HG03571 (cell line): ENCODE measurements around the gene NCK2.

ENCODE experiments used
- ATAC-seq: cut with Tn5 transposase; IDR thresholded peaks from one replicate; pipeline ENCODE4 v1.9.1; 2021; ENCODE audit not compliant: unreplicated experiment

NCK2 gene

DNA sequence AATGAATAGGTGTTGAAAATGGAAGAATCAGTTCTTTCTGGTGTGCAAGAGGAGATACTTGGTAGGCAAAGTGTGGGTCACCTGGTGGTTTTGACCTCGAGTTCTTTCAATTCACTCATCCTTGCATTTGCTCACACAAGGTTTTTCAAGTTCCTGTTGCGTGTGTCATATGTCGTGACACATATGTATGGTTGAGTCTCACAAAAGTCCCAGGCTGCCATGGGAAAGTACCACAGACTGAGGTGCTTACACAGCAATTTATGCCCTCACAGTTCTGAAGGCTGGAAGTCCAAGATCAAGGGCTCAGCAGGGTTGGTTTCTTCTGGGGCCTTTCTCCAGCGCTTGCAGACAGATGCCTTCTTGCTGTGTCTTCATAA, 64.4 kb downstream of the NCK2 start:
- ATAC-seq = peak; percentile 42

DNA sequence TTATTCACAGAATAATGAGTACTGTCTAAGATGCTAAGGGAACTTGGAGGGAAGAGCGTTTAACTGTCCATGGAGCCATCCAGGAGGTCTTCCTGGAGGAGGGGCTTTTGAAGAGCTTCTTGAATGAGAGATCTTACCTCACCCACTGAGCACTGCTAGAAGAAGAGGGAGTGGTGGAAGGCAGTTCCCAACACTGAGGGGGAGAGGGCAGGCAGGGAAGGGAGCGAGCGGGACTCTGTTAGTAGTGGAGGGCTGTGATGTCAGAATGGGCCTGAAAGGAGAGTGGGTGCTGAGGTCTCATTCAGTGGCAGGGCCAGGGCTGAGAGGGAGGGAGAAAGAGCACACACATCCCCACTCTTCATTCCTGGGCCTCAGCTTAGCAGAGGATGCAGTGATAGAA, 65.0 kb downstream of the NCK2 start:
- ATAC-seq = no peak

DNA sequence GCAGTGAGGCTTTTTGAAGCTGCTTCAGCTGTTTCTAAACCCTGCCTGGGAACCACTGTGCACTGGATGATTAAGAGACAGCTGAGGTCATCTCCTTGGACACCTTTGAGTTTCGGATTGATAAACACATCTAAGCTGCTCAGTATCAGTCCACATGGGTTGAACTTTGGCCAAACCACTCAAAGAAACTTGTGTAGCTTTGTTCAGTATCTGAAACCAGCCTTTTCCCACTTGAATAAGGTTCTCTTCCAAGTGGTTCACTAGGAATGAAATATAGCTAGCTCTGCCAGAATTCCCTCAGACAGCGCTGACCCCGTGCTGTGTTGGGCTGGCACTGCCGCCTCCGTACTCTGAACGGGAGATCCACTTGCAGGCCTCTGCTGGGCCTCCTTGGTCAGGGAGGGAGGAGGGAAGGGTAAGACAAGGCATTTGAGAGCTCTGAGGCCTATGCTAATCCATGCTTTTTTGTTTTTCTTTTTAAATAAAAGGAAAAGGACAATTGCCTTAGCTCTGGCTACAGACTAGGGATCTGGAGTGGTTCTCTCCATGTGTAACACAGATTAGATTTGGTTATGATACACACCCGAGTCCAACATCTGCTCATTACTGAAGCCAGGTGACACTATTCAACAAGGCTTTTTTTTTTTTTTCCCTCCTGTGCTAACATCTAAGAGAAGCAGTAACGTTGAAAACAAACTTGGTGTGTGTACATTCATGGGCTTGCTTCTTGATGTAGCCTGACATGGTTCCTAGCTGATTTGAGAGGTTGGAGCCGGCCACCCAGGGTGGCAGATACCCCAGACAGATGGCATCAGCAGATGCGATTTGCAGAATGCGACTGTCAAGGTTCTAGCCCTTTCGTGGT, 67.7 kb downstream of the NCK2 start:
- peak; percentile 86 for ATAC-seq

DNA sequence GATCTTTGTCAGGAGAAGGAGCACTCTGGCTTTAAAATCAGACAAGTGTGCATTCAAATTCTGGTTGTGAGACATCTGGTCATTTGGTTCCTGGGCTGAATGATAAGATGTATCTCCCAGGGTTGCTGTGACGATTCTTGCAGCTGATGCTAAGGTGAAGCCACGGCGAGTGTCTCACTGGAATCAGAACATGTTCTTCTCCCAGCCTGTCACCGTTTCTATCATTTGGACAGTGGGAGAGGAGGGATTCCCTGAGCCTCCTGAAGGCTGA, 68.3 kb downstream of the NCK2 start:
- ATAC-seq = no peak

DNA sequence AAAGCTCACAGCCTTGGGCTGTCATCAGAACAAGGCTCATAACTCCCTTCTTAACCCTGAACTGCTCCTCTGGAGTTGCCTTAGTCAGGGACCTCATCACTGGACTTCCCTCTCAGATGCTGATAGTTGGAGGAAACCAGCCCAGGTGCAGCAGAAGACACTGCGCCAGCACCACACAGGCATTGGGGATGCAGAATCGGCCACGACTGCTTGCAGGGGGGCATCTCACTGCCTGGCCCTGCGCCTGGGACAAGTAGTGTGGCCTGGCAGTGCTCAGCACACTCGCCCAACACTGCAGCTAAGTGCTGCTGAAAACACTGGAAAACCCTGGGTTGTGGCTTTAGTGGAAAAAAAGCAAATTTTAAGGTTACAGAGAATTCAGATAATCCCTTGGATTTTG, 68.7 kb downstream of the NCK2 start:
- no peak for ATAC-seq

DNA sequence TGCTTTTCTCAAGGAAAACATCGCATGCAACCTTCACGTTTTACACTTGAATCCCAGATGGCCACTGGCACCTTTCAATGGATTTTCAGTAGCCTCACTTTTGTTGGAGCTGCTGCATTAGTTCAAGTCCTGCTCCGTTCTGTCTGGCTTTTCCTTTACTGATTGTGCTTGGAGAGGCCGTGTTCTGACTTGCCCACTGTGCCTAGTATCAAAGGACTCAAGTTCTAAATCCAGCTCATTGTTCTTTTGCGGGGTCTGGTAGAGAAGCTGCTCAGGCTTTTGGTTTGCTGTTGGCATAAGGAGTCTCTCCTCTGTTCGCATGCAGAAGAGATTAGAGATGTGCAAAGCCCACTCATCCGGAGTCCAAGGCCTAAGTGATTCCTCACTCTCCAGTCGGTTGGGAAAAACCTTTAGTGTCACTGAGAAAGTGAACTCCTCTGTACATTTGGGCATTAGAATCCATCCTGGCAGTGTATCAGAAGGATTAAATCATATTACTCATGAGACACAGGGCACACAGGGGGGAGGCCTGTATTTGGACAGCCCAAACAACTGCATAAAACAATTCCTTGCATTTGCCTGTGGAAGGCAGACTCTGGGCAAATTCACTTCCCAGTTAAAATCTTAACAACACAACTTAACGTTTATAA, 69.7 kb downstream of the NCK2 start:
- ATAC-seq = no peak

DNA sequence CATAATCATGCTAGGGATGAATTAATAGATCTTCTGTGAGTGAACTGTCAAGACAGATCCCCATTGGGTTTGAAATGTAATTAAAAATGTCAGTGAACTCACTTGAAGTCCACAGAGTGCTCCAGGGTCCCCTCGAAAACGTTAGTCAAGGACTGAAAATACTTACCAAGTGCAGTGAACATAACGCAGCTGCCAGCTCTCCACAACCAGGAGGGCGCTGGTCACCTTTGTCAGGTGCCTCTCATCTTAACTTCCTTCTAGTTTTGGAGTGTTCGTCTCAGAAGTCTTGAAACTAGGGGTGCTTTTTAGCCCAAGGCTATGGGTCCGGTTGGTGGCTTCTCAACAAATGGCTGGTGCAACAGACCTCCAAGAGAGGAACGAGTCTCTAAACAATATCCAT, 70.7 kb downstream of the NCK2 start:
- ATAC-seq = no peak

DNA sequence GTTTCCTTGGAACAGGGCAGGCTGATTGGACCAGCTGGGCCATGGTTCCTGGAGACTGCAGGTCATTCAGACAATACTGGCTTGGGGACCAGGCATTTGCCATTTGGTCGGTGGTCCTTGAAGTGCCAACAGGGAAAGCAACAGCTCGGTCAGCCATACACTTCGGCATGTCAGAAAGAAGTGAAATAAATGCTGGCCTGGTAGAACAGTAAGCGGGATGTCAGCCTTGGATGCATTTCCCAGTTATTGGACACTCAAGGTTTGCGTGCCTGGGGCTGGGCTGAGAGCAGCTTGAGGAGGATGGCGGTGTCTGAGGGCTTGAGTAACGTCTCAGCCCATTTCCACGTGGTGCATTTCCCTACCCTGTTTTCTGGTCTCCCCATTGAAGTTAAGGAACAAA, 75.4 kb downstream of the NCK2 start:
- ATAC-seq = no peak

DNA sequence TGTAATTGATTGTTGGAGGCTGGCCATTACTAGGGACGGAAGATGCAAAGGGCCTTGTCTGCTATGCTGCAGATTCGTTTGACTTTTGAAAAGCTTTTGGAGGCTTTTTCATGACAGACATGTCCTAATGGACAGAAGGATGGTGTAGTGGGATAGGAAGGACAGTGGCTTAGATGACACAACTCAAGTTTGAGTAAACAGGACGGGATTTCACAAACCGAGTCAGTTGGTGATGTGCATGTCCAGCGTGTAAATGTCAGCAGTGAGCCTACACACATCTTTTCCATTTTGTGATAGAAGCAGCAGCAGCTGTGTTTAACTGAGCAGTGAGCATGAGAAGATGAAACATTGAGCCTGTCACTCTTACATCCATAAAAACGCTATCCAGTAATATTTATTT, 76.0 kb downstream of the NCK2 start:
- ATAC-seq = no peak

DNA sequence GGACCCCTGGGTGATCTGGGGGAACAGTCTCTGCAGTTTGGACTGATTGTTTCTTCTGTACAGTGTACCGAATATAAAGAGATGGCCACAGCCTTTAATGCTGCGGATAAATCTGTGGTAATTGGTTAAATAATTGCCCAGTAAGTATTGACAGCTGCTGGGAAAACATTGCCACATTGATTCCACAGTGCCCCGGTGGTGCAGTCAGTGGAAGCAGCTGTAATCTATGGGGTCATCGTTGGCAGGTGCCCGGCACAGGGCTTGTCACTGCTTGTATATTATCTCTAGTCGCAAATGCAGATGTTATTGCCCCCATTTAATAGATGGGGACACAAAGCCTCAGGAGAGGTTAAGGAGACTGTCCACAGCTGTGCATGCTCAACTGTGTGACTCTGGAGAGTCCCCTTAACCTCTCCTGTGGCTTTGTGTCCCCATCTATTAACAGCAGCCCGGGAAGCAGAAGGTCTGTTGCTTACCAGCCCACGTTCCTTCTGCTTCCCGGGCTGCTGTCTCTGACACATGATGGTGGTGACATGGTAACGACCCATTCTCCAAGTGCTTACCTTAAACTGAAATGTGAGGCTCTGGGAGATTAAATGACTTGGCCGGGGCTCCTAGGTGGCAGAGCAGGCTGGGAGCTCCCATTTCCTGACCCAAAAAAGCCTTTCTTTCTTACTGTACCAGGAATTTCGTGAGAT, 76.9 kb downstream of the NCK2 start:
- ATAC-seq = no peak

DNA sequence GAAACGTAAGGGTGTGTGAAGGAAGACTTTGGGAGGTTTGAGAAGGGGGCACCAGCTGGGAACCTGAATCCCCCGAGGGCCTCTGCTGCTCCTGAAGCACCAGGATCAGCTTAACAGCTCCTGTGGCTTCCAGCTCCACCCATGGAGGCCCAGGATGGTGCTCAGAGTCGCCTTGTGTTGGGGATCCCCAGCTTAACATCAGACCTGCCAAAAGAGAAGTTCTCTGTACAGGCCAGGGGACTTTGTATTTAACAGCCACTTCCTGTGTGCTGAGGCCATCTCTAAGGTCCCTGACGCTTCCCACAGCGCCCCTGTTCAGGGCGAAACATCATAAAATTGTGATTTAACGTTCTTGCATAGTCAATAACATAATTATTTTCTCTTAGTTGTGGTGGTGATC, 77.5 kb downstream of the NCK2 start:
- ATAC-seq = peak; percentile 68

DNA sequence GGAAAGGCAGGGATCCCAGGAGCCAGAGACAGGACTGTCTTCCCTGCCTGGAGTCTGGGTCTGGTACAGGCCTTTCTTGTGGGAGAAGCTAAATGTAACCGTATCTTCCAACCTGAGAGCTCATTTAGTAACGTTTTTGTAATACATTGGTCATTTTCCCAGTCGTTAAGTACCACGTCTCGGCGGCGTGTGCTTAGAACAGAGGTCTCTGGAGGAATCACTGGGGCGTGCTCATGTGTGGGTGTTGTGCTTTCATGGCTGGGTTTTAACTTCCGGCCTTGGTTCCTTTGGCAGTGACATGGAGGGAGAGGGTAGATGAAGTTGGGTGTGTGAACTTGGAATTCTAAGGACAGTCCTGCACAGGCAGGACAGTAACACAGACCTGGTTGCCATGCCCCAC, 79.7 kb downstream of the NCK2 start:
- no peak for ATAC-seq

DNA sequence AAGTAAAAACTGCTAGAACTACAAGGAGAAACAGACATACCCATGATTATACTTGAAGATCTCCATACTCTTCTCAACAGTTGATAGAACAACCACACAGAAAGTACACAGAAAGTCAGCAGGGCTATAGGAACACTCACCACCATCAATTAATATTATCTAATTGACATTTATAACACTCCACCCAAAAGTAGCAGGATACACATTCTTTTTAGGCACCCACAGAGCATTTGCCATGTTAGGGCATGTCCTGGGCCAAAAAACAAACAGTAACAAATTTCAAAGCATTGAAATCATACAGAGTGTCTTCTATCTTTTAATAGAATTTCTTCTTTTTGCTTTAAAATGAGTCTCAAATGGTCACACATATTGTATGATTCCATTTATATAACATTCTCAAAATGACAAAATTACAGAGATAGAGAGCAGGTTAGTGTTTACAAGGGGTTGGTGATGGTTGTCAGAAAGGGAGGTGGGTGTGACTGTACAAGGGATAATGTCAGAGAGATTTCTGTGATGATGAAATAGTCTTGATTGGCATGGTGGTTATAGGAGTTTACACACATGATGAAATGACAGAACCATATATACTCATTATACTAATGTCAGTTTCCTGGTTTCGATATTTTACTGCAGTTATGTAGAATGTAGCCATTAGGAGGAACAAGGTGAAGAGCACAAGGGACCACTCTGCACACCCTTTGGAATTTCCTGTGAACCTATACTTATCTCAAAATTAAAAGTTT, 82.8 kb downstream of the NCK2 start:
- peak; percentile 47 for ATAC-seq

DNA sequence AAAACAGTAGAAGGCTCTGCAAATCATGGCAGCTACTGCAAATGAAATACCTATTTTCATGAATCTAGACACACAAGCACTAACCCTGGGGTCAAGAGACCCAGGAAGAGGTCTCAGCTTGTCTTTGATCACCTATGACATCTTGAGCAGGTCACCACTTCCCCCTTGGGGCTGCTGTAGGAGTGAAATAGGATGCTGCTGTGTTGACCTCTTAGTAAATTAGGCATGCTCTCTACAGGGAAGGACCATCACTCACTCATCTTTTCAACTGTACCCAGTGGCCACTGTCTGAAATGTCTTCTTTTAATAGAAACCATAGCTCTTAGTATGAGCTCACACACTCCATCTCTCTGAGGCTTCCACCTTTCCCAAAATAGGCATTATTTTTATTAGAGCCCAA, 83.8 kb downstream of the NCK2 start:
- no peak for ATAC-seq

DNA sequence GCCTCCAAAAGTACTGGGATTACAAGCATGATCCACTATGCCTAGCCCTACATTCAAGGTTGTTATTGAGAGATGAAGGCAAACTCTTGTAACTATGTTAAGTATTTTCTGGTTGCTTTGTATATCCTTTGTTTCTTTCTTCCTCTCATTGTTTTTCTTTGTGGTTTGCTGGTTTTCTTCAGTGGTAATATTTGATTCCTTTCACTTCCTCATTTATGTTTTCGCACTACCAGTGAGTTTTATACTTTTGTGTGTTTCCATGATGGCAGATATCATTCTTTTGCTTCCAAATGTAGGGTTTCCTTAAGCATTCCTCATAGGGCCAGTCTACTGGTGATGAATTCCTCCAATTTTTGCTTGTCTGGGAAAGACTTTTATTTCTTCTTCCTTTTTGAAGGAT, 90.2 kb downstream of the NCK2 start:
- ATAC-seq = peak; percentile 87

DNA sequence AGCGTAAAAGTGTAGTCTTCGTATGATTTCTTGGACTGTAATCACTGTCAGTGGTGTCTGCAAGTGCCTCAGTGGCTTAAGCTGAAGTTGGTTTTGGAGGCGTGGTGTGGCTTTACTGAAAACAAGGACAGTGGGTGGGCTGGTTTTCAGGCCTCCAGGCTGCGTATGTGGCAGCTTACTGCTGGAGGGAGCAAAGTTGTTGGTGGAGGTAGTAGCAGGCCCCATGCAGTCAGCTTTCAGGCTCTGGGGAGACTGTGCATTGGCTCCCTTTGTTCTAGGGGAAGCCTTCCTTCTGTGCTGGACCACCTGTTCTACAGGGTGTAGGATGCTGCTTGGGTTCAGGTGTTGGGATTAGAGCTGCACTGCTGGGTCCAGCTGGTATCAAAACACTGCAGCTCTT, 91.6 kb downstream of the NCK2 start:
- ATAC-seq = no peak

DNA sequence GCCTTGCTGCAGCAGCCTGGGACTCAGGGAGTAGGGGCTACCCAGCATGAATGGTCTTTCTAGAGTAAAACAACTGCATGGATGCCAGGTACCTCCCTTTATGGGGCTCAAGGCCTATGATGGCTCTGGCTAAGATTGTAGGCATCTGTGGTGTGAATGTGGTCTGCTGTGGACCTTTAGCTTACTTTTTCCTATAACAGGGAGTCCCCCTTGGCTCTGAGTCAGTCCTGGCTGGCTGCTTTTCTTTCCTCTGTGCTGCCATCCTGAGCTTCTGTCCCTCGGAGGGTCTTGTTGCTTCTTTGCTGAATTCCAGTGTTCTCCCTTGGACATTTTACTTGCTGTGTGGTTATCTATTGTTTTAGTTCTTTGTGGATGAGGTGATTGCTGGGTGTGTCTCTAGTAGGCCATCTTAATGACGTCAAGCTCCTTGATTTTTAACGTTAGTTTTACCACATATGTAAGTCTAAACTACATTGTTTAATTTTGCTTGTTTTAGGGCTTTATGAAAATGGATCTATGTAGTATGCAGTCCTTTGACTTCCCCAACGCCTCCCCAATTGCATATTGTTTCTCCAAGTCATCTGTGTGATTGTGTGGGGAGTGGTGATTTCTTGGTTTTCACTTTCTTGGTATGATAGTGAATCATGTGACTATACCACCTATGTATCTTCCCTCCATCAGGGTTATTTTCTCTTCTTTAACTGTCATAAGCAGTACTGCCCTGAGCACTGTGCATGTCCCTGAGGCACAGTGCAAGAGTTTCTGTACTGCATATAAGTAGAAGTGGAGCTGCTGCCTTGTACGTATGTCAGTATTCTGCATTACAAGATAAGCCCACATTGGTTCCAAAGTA, 92.4 kb downstream of the NCK2 start:
- ATAC-seq = no peak

DNA sequence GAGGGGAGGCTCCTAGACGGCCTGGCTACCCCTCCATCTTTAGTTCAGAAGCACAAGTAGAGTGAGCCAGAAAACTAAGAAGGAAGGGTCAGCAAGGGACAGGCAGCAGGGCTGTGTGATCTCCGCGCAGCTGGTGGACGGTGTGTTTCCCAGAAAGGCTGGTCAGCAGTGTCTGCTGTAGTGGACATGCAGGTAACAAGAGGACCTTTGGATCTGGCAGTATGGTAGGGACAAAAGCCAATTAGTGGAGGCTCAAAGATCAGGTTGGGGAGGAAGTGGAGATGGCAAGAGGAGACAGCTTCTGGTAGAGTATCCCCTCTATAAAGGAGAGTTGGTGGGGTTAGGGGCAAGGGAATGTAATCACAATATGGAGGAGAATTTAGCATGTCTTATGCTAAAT, 95.1 kb downstream of the NCK2 start:
- ATAC-seq = no peak

DNA sequence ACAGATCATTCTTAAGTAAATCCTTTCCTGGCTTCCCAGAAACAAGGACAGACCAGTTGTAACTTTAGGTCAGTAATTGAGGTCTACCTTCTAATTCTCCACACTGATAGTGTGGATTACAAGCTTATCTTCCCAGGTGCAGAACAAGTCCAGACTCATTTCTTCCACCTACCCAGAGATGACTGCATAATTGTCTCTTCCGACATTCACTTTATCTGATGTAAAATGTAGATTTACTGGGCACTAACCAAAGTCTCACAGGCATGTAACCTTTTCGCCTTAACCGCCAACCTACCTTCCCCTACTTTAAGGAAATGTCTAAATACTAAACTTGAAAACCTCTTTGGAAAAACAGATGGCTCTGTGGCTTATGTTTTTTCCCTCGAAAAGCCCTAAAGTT, 96.2 kb downstream of the NCK2 start:
- ATAC-seq = no peak

DNA sequence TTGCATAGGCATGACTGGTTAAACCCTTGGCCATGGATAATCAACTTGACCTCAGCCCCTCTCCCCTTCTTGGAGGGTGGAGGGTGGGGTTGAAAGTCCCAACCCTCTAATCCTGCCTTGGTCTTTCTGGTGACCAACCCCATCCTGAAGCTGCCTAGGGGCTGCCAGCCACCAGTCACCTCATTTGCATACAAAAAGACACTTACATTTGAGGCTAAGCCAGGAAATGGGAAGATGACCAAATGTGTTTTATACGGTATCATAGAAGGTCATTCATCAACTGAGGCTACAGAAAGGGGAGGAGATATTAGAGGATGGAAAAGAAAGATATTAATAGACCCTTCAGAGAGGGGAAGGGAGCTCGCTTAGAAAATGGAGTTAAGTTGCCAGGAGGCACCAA, 96.8 kb downstream of the NCK2 start:
- no peak for ATAC-seq

DNA sequence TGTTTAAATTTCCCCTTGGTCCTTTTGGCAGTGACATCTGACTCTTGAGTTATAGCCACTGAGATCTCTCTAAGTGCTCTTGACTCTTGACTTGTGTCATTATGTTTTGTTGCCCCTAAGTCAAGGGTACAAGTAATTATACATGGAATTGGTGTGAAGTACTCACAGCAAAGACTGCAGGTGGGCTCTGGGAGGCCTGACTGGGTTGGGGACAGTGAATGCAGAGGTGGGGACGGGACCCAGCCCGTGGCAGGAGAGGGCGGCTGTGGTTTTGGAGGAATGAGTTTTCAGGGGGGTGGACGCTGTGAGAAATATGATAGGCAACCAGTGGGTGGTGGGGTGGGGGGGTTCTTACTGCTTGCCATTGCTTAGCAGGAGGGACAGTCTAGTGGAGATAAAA, 97.8 kb downstream of the NCK2 start:
- ATAC-seq = no peak
